HEK293 (cell line): Measurements from ENCODE around the gene SEMA6A.

Experiments used
- CTCF ChIP-seq: fragments of 450-650 bp; formaldehyde crosslinking; IDR thresholded peaks from 2 replicates; pipeline ENCODE4 v1.5.1; 2016; ENCODE audit warnings: missing biosample characterization, missing genetic modification characterization
- GLIS2 ChIP-seq: fragments of 450-650 bp; formaldehyde crosslinking; IDR thresholded peaks from 2 replicates; pipeline ENCODE4 v1.5.1; 2016; ENCODE audit warnings: missing biosample characterization, missing genetic modification characterization
- KLF1 ChIP-seq: fragments of 450-650 bp; formaldehyde crosslinking; IDR thresholded peaks from 2 replicates; pipeline ENCODE4 v1.5.1; 2016; ENCODE audit warnings: missing biosample characterization, missing genetic modification characterization
- PBX3 ChIP-seq: sonication (generic); formaldehyde crosslinking; IDR thresholded peaks from 2 replicates; pipeline ENCODE4 v1.8.1; 2022; ENCODE audit warnings: mild to moderate bottlenecking, moderate library complexity, missing genetic modification reagents
- REPIN1 ChIP-seq: fragments of 450-650 bp; formaldehyde crosslinking; IDR thresholded peaks from 2 replicates; pipeline ENCODE4 v1.5.1; 2017; ENCODE audit warnings: missing biosample characterization, missing genetic modification characterization, low read depth
- REST ChIP-seq: fragments of 450-650 bp; formaldehyde crosslinking; IDR thresholded peaks from 2 replicates; pipeline ENCODE4 v1.5.1; 2016; ENCODE audit warnings: missing biosample characterization, missing genetic modification characterization
- ZBTB49 ChIP-seq: fragments of 450-650 bp; formaldehyde crosslinking; IDR thresholded peaks from 2 replicates; pipeline ENCODE4 v1.5.1; 2016; ENCODE audit warnings: missing biosample characterization, missing genetic modification characterization, low read depth
- ZNF10 ChIP-seq: fragments of 450-650 bp; formaldehyde crosslinking; IDR thresholded peaks from 2 replicates; pipeline ENCODE4 v1.5.1; 2017; ENCODE audit warnings: missing biosample characterization, missing genetic modification characterization
- ZNF239 ChIP-seq: fragments of 450-650 bp; formaldehyde crosslinking; IDR thresholded peaks from 2 replicates; pipeline ENCODE4 v1.5.1; 2016; ENCODE audit warnings: missing biosample characterization, missing genetic modification characterization
- ZNF274 ChIP-seq, 2 experiments: fragments of 200-500 bp in 1 of 2; fragments of 450-650 bp in 1 of 2; sonication (Bioruptor generic) in 1 of 2; formaldehyde crosslinking in 1 of 2; IDR thresholded peaks; 2 replicates each; pipeline versions ENCODE4 v1.5.1 to v1.6.1; 2014 to 2016; ENCODE audit warnings: borderline replicate concordance in 1 of 2, inconsistent platforms in 1 of 2, low read length in 1 of 2, missing biosample characterization in 1 of 2, missing genetic modification characterization in 1 of 2
- ZNF433 ChIP-seq: fragments of 450-650 bp; formaldehyde crosslinking; IDR thresholded peaks from 2 replicates; pipeline ENCODE4 v1.5.1; 2016; ENCODE audit warnings: missing biosample characterization, missing genetic modification characterization, low read depth
- ZNF488 ChIP-seq: fragments of 450-650 bp; formaldehyde crosslinking; IDR thresholded peaks from 2 replicates; pipeline ENCODE4 v1.5.1; 2016; ENCODE audit warnings: missing biosample characterization, missing genetic modification characterization
- ZNF629 ChIP-seq: fragments of 450-650 bp; formaldehyde crosslinking; IDR thresholded peaks from 2 replicates; pipeline ENCODE4 v1.5.1; 2017; ENCODE audit warnings: missing biosample characterization, missing genetic modification characterization
- ZNF768 ChIP-seq: fragments of 450-650 bp; formaldehyde crosslinking; IDR thresholded peaks from 2 replicates; pipeline ENCODE4 v1.5.1; 2018; ENCODE audit warnings: missing biosample characterization, mild to moderate bottlenecking, missing genetic modification characterization

- TF ChIP-seq CTCF (tag by site-specific recombination) = no peak
- no peak for TF ChIP-seq ZNF274 (IDR thresholded peaks at IDR 0.05; ENCODE audit: low read length)
- TF ChIP-seq ZNF274 (tag by site-specific recombination; IDR thresholded peaks at IDR 0.05; ENCODE audit: borderline replicate concordance) = no peak
- TF ChIP-seq REST (tag by site-specific recombination) = no peak
- no peak for TF ChIP-seq ZNF10 (tag by site-specific recombination)
- TF ChIP-seq ZNF768 (tag by site-specific recombination) = no peak
- TF ChIP-seq KLF1 (tag by site-specific recombination) = no peak
- TF ChIP-seq PBX3 = no peak
- no peak for TF ChIP-seq GLIS2 (tag by site-specific recombination)
- TF ChIP-seq ZBTB49 (tag by site-specific recombination) = no peak
- no peak for TF ChIP-seq ZNF488 (tag by site-specific recombination)
- no peak for TF ChIP-seq ZNF239
- no peak for TF ChIP-seq REPIN1 (tag by site-specific recombination)
- no peak for TF ChIP-seq ZNF629
- TF ChIP-seq ZNF433 (tag by site-specific recombination) = no peak
Observed at GRCh38 chr5:116563736-116564308, 10.8 kb downstream of the SEMA6A start.
